Neural progenitor cell (in vitro differentiated cells): ENCODE data around the gene MANBA. TPM values are rescaled to one million over a fixed set of nuclear protein-coding genes. Genes with fewer than 3 reads are reported as not detected.

Source experiments
- DNase-seq: peaks from one replicate; pipeline ENCODE4 v3.0.0-alpha.2; 2016; ENCODE audit warnings: low spot score
- H2AFZ ChIP-seq: fragments of 200-600 bp; sonication (generic); replicated peaks from 2 replicates; pipeline ENCODE4 v1.6.1; 2016; ENCODE audit warnings: antibody characterized with exemption
- H3F3A ChIP-seq: fragments of 200-600 bp; sonication (generic); 2 replicates; pipeline ENCODE4 v1.6.1; 2016; ENCODE audit warnings: antibody characterized with exemption, low read depth
- H3K27ac ChIP-seq: fragments of 200-600 bp; sonication (generic); 2 replicates; pipeline ENCODE4 v1.5.1; 2016; ENCODE audit warnings: mild to moderate bottlenecking
- H3K27me3 ChIP-seq: fragments of 200-600 bp; sonication (generic); 2 replicates; pipeline ENCODE4 v1.6.1; 2016; ENCODE audit warnings: mild to moderate bottlenecking, moderate library complexity
- H3K36me3 ChIP-seq: fragments of 200-600 bp; sonication (generic); 2 replicates; pipeline ENCODE4 v1.5.1; 2016
- H3K4me1 ChIP-seq: fragments of 200-600 bp; sonication (generic); 2 replicates; pipeline ENCODE4 v1.6.1; 2016; ENCODE audit warnings: mixed run types
- H3K4me2 ChIP-seq: fragments of 200-600 bp; sonication (generic); 2 replicates; pipeline ENCODE4 v1.6.1; 2016
- H3K4me3 ChIP-seq: fragments of 200-600 bp; sonication (generic); 2 replicates; pipeline ENCODE4 v1.5.1; 2016
- H3K79me2 ChIP-seq: fragments of 200-600 bp; sonication (generic); 2 replicates; pipeline ENCODE4 v1.6.1; 2016; ENCODE audit warnings: low read depth
- H3K9ac ChIP-seq: fragments of 200-600 bp; sonication (generic); 2 replicates; pipeline ENCODE4 v1.6.1; 2016
- H3K9me3 ChIP-seq: fragments of 200-600 bp; sonication (generic); 2 replicates; pipeline ENCODE4 v1.5.1; 2016; ENCODE audit warnings: low read depth
- H4K20me1 ChIP-seq: fragments of 200-600 bp; sonication (generic); 2 replicates; pipeline ENCODE4 v1.6.1; 2016; ENCODE audit warnings: low read depth
- H3K27ac Mint-ChIP-seq: 3 replicates; pipeline ENCODE4 v1.8.0; 2021; ENCODE audit warnings: mixed read lengths
- H3K27me3 Mint-ChIP-seq: 2 replicates; pipeline ENCODE4 v1.8.0; 2022; ENCODE audit warnings: low read depth, mild to moderate bottlenecking, inconsistent platforms, moderate library complexity, mixed read lengths; ENCODE audit not compliant: insufficient read depth
- H3K36me3 Mint-ChIP-seq: 3 replicates; pipeline ENCODE4 v1.8.0; 2021; ENCODE audit warnings: mixed read lengths
- H3K4me1 Mint-ChIP-seq: 3 replicates; pipeline ENCODE4 v1.8.0; 2021; ENCODE audit warnings: mixed read lengths
- H3K4me3 Mint-ChIP-seq: 3 replicates; pipeline ENCODE4 v1.8.0; 2021; ENCODE audit warnings: mild to moderate bottlenecking, moderate library complexity, mixed read lengths
- H3K9me3 Mint-ChIP-seq: 3 replicates; pipeline ENCODE4 v1.8.0; 2020; ENCODE audit warnings: mixed read lengths
- EZH2 ChIP-seq: fragments of 200-600 bp; sonication (generic); IDR thresholded peaks from 2 replicates; pipeline ENCODE4 v1.6.1; 2017; ENCODE audit warnings: antibody characterized with exemption, mild to moderate bottlenecking, moderate library complexity
- EZH2phosphoT487 ChIP-seq: fragments of 200-600 bp; sonication (generic); IDR thresholded peaks from 2 replicates; pipeline ENCODE4 v1.6.1; 2017; ENCODE audit warnings: antibody characterized with exemption
- total RNA-seq: library from RNA; depleted of rRNA; stranded (reverse); fragments of >200 nt; gene quantifications from 2 replicates; pipeline ENCODE4 v1.2.3, GENCODE V29; 2015; ENCODE audit warnings: low replicate concordance
- TF ChIP-seq, protein P1 (sequence below): fragments of 200-600 bp; sonication (generic); IDR thresholded peaks from 2 replicates; pipeline ENCODE4 v1.5.1; 2017; ENCODE audit warnings: antibody characterized with exemption, mild to moderate bottlenecking

MANBA gene
- total RNA-seq, 1 donor from 2014 or later, result 53.4 TPM

DNA sequence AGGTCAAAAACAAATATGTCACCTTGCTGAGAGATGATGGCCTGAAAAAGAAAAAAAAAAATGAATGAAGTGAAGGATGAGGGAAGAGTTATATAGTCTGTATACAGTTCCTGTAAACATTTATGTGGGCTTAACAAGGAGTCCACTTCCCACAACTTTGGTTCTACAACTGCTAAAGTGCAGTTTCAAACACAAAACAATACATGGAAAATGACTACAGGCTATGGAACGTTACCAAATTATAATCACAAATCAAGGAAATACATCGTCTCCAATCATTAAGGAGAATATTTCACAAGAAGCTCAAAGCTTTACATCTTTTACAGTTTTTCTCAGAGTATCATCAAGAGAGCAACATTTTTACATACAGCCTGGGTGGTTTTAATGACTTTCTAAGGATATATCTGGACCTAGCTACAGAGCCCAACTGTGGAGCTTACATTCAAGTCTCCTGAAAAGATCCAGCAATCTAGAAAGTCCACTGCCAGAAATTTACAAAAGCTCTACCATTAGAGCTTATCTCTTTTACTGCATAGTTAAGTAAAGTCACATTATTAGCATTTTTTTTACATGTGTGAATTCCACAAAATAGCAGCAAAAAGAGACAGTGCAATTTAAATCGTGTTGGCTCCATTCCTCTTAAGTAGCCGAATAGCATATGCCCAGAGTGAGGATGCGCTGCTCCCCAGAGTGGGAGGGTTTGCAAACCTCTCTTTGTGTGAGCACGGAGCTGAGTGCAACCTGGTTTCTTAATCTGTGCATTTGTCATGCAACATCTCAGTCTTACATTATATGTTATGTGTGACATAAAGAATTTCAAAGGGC lies 128.3 kb downstream of the MANBA start:
- peaks cover 5% of the 10 kb centered on the region for H3K36me3 Mint-ChIP-seq
- peaks cover 9% of the 10 kb centered on the region for H3K4me1 Mint-ChIP-seq
- Histone ChIP-seq H3F3A (no peaks in the 10 kb centered on the region), H3K27ac (no peak overlapping the region), H3K27me3 (no peaks in the 10 kb centered on the region), H3K4me3 (no peak overlapping the region), H3K79me2 (no peaks in the 10 kb centered on the region), H3K9me3 (no peaks in the 10 kb centered on the region), H2AFZ (no peak overlapping the region), H3K4me2 (no peak overlapping the region), H3K36me3 (no peaks in the 10 kb centered on the region), H4K20me1 (no peaks in the 10 kb centered on the region), H3K4me1 (no peaks in the 10 kb centered on the region), H3K9ac (no peak overlapping the region)
- no peak for DNase-seq
- no peak overlapping the region for H3K27ac Mint-ChIP-seq
- H3K9me3 Mint-ChIP-seq, result no peaks in the 10 kb centered on the region
- TF ChIP-seq EZH2 (no peak), EZH2phosphoT487 (no peak)
- no peak overlapping the region for H3K4me3 Mint-ChIP-seq
- peaks cover 2% of the 10 kb centered on the region for H3K27me3 Mint-ChIP-seq

DNA sequence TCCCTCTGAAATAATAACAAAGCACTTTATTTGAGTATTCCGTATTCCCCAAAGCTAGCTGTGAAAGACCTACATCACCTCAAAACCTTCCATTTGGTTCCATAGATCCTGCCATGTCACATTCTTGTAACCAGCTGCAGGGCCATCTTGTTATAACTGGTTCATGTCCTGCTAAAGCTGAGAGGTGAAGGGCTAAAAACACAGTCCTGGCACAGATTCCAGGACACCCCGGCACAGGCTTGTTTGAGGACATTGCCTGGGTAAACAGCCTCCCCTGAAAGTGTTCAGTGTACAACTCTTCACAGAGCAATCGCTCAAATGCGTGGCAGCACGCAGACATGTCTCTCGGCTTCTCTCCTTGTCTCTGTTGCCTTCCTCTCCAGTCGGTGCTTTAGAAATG lies 129.2 kb downstream of the MANBA start:
- Histone ChIP-seq H3K4me3 (no peak overlapping the region), H3K4me1 (no peaks in the 10 kb centered on the region), H3K4me2 (no peak overlapping the region), H3K36me3 (no peaks in the 10 kb centered on the region), H3K9ac (no peak overlapping the region), H3K27ac (no peak overlapping the region), H4K20me1 (no peaks in the 10 kb centered on the region), H3K27me3 (no peaks in the 10 kb centered on the region), H3K79me2 (no peaks in the 10 kb centered on the region), H3K9me3 (no peaks in the 10 kb centered on the region), H3F3A (no peaks in the 10 kb centered on the region), H2AFZ (no peak overlapping the region)
- H3K36me3 Mint-ChIP-seq, result peaks cover 5% of the 10 kb centered on the region
- TF ChIP-seq, protein P1, sequence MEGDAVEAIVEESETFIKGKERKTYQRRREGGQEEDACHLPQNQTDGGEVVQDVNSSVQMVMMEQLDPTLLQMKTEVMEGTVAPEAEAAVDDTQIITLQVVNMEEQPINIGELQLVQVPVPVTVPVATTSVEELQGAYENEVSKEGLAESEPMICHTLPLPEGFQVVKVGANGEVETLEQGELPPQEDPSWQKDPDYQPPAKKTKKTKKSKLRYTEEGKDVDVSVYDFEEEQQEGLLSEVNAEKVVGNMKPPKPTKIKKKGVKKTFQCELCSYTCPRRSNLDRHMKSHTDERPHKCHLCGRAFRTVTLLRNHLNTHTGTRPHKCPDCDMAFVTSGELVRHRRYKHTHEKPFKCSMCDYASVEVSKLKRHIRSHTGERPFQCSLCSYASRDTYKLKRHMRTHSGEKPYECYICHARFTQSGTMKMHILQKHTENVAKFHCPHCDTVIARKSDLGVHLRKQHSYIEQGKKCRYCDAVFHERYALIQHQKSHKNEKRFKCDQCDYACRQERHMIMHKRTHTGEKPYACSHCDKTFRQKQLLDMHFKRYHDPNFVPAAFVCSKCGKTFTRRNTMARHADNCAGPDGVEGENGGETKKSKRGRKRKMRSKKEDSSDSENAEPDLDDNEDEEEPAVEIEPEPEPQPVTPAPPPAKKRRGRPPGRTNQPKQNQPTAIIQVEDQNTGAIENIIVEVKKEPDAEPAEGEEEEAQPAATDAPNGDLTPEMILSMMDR, result no peak
- TF ChIP-seq EZH2phosphoT487 (no peak), EZH2 (no peak)
- no peak overlapping the region for H3K4me3 Mint-ChIP-seq
- peaks cover 9% of the 10 kb centered on the region for H3K4me1 Mint-ChIP-seq
- no peak for DNase-seq
- no peak overlapping the region for H3K27ac Mint-ChIP-seq
- no peaks in the 10 kb centered on the region for H3K9me3 Mint-ChIP-seq
- peaks cover 3% of the 10 kb centered on the region for H3K27me3 Mint-ChIP-seq

DNA sequence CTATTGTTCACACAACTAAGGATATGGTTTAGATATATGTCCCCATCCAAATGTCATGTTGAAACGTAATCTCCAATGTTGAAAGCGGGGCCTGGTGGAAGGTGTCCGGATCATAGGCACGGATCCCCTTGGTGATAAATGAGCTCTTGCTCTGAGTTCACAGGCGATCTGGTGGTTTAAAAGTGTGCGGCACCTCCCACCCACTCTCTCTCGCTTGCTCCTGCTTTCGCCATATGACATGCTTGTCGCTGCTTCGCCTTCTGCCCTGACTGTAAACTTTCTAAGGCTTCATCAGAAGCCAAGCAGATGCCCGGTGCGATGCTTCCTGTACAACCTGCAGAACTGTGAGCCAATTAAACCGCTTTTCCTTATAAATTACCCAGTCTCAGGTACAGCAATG lies 131.1 kb downstream of the MANBA start:
- H3K4me1 Mint-ChIP-seq, result peaks cover 9% of the 10 kb centered on the region
- H3K27ac ChIP-seq, result no peak overlapping the region
- peaks cover 2% of the 10 kb centered on the region for H3K36me3 Mint-ChIP-seq

More for the DNA sequence above, 131.1 kb downstream of the MANBA start:
- Histone ChIP-seq H3K4me3 (no peak overlapping the region), H3K27me3 (no peaks in the 10 kb centered on the region), H3K36me3 (no peaks in the 10 kb centered on the region), H3K9me3 (no peaks in the 10 kb centered on the region), H3K4me2 (no peak overlapping the region), H3K4me1 (no peaks in the 10 kb centered on the region), H3F3A (no peaks in the 10 kb centered on the region), H3K79me2 (no peaks in the 10 kb centered on the region), H4K20me1 (no peaks in the 10 kb centered on the region), H3K9ac (no peak overlapping the region), H2AFZ (no peak overlapping the region)
- TF ChIP-seq EZH2phosphoT487 (no peak), EZH2 (no peak)
- TF ChIP-seq, protein P1, result no peak
- Mint-ChIP-seq H3K27me3 (peaks cover 3% of the 10 kb centered on the region), H3K4me3 (no peak overlapping the region), H3K9me3 (no peaks in the 10 kb centered on the region), H3K27ac (no peak overlapping the region)
- DNase-seq, result no peak
